DMS 273 (cell line): Measurements from ENCODE around the gene PDZRN4.
"Not testable (repeated sequence)": the region's sequence is repeated elsewhere in the genome, so short reads cannot be mapped to it uniquely, and the experiment has no call there.

Experiments used
- DNase-seq: peaks from one replicate; lab custom pipeline; 2025; ENCODE audit not compliant: unreplicated experiment; lab: John Stamatoyannopoulos, UW

PDZRN4 gene

GRCh38 chr12:41277946-41278267, 89.8 kb downstream of the PDZRN4 start:
- DNase-seq, result peak; percentile 4

- not testable (repeated sequence) for DNase-seq
These were observed 92.4 kb downstream of the PDZRN4 start for GRCh38 chr12:41280341-41281095.

GRCh38 chr12:41285470-41285869, 97.3 kb downstream of the PDZRN4 start:
- DNase-seq, result not testable (repeated sequence)

DNA sequence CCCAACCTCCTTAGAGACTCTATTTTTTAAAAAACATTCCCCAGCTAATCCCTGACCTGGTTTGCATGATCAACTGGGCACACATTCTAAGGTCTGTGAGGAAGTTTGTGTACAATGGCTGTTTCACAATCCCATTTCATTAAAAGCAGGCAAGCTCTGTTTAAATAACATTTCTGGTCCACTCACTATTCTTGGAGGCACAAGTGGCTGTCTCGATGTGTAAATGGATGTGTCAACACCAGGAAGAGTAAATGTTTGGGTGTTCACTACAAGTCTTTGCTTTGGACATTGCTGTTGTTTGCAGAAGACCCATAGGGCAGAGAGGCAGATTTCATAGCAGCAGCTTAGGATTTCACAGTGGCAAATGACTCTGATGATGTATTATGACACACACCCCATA, 98.3 kb downstream of the PDZRN4 start:
- no peak for DNase-seq

DNA sequence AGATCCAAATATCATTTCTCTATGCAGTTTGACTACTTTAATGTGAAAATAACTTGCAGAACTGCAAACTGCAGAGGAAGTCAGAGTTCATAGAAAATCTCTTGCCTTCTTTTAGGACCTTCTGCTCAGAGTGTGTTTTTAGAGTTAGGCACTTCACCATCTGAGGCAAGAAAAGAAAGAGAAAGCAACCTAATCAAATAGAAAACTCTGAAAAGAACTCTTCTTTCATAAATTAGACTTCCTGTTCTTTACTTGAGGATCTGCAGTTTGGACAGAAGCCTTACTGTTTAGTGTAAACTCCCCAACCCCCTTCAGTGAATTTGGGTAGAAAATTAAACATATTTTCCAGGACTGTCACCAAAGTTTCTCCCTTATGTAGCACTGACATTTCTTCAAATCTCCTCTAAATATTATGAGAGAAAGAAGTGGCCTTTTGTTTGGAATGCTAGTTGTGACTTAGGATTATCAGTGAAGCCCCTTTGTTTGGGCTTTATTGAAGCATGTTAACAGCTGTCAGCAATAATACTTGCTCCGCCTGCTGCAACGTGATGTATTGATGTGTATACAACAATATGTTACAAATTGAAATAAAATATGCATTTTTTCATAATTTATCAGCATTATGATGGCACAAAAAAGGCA, 99.5 kb downstream of the PDZRN4 start:
- no peak for DNase-seq

- peak; percentile 55 for DNase-seq
These were observed 100.2 kb downstream of the PDZRN4 start for GRCh38 chr12:41288142-41288811.

- DNase-seq, result no peak
These were observed 101.4 kb downstream of the PDZRN4 start for GRCh38 chr12:41289501-41289900.

GRCh38 chr12:41293011-41293410, 104.9 kb downstream of the PDZRN4 start:
- no peak for DNase-seq

- no peak for DNase-seq
These were observed 105.3 kb downstream of the PDZRN4 start for GRCh38 chr12:41293461-41293860.

DNA sequence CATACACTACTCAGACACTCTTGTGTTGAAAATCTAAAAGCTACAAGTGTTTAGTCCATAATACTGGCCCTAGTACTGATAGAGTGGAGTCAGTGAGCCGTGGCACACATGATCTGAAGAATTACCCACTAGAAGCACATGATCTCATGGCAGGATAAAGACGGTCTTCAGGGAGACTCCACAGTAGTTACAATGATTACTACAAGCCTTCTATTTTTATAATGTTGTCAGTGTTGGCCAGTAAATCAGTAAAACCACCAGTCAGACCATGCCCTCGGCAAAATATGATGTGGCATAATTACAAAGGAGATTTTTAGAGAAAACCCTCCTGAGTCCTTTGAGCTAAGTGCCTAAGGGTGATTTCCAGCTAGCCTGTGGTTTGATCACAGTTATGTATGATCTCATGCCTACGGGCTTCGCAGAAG, 114.9 kb downstream of the PDZRN4 start:
- DNase-seq, result no peak

- no peak for DNase-seq
These were observed 116.4 kb downstream of the PDZRN4 start for GRCh38 chr12:41304526-41304925.

GRCh38 chr12:41310367-41310766, 122.2 kb downstream of the PDZRN4 start:
- DNase-seq, result no peak

DNA sequence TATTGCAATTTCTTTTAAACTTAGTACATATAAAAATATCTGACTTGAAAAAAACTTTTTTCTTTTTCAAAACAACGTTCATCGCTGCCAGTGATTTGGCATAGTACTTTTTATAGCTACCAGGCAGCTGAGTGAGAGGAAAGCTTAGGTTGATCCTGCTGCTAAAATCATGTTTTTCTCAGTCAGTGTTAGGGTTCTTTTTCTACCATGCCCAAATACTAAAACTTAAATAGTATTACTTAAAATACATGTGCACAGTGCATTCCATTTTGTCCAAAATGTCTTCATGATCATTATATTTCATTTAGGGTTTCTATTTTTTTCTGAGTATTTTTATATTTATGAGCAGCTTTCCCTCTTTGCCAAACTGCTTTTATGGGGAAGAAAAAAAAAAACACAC, 123.8 kb downstream of the PDZRN4 start:
- no peak for DNase-seq

- not testable (repeated sequence) for DNase-seq
These were observed 124.3 kb downstream of the PDZRN4 start for GRCh38 chr12:41312451-41312850.

DNA sequence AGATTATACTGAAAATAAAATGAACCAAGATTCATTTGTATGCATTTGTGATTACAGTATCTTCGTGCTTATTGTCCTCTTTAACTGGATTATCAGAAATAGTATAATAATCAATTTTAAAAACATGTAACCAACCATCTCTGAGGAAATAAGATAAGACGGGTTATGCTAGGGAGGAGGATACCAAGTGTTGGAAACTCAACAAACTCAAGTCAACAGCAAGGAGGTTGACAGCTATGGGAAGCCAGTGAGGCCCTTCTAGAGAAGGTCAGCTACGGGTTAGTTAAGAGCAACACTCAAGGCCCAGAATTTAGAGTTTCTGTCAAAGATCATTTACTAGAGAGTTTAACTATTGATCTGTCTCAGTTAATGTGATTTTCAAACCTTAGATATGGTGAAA, 137.2 kb downstream of the PDZRN4 start:
- no peak for DNase-seq

DNA sequence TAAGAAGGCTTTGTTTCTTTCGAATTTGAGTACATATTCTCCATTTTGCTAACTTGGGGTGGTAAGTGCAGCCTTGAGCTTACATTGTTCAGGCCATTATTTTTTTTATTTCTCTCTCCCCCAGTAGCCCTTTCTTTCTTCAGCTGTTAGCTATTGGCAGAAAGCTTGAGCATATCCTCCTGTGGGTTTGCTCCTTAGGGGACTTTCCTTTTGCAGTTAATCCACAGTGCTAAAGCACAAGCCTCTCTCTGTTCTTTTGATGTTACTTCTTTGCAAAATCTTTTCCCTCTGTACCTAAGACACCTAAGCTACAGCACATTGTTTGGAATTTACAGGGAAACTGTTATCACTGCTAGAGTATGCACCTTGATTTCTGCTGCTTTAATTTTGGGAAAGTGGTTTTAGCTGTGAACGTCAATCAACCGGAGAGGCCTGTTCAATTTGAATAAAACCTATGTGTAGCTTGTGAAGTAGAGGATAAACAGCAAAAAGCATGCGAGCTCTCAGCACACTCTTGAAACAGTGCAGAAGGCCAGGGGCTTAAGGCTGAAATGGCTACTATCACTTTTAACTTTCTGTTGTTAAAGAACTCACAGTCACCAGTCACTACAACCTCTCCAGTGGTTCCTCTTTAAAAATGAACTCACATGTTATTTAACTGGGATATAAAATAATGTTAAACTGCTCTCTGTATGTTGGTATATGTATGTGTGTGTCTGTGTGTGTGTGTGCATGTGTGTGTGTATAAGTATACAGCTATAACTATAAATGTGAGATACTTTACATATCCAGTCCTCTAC, 139.2 kb downstream of the PDZRN4 start:
- DNase-seq, result no peak

DNA sequence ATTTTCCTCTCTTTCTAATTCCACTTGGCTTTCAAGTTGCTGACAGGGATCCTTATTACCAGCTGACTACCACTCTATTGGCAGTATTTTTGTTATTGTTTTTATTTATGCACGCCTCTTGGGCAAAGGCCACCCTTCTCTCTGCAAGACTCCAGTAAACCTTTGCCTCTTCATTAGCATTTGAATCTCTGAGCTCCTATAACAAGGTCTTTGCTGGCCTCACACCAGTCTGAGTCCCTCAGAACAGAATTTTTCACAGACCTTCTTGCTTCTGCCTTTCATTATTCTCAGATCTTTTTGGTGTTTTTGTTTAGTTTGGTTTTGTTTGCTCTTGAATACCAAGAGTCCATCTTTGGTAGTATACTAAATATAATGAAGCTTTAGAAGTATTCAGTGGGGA, 145.9 kb downstream of the PDZRN4 start:
- no peak for DNase-seq

DNA sequence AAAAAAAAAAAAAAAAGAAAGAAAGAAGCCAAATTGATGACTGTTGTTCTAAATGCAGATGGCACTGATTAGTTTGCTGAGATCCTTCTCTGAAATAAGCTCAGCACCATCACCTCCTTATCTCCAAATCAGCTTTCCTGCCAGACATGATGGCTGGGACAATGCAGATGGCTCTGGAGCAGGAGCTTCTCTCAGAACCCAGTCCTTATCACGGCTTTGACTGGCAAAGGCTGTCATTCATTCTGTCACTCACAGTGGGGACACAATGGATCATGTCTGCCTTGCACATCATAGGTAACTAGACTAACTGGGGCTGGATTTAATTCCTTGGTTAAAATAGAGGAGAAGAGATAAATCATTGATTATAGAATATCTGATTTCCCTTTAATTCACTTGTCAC, 146.3 kb downstream of the PDZRN4 start:
- DNase-seq, result no peak

DNA sequence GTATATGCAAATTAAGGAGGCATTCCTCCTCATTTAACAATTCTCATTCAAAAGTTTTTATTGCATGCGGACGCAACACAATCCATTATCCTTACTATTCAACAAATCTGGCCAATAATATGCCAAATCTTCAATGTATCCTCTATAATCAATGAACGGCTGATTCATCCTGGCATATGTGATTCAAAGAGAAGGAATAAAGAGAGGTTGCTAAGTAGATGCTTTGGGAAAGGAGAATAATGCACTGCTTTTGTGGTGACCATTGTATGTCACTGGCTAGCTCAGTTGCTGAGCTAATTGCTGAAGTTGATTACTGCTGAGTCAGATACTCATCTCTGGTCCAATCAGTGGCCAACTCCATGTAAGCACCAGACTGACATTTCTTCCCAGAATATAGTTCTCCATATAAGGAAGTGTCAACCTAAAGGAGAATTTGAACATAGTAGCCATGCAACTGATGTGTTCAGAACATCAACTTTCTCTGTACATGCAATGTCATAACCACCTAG, 148.0 kb downstream of the PDZRN4 start:
- no peak for DNase-seq

- DNase-seq, result no peak
These were observed 151.7 kb downstream of the PDZRN4 start for GRCh38 chr12:41339784-41340183.

GRCh38 chr12:41344776-41345470, 156.8 kb downstream of the PDZRN4 start:
- DNase-seq, result no peak
